Measurements from ENCODE around the gene USP13. TPM values are rescaled to one million over a fixed set of nuclear protein-coding genes. Genes with fewer than 3 reads are reported as not detected.

The USP13 gene
- total and polyA plus RNA-seq, 12 donors = 6.9 to 61.1 (median 35.0) TPM

DNA sequence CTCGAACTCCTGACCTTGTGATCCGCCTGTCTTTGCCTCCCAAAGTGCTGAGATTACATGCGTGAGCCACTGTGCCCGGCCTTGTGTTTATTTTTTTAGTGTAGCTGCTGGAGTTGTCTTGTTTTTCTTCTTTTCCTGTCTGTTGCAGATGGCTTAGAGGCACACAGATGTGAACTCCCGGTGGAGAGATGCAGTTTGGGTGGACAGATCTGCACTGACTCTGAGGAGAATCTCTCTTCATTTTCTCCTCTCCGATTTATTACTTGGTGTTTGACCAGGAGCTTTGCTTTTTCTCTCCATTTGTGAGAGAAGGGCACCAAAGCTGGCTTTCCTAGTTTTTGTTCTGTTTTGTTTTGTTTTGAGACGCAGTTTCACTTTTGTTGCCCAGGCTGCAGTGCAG is 62.7 kb downstream of the USP13 start:
- Histone ChIP-seq H3K4me3 (no peak overlapping the region), H3K9me3 (replicated peaks in 1 of 3) (no peaks in the 10 kb centered on the region), H3K27me3 (no peaks in the 10 kb centered on the region), H3K27ac (no peak overlapping the region), H3K4me1 (replicated peaks in 1 of 2) (peaks cover 0 to 4% of the 10 kb centered on the region in 2 donors), H3K36me3 (replicated peaks in 1 of 2) (no peaks in the 10 kb centered on the region)
- 89 to 90% (median 89%) methylated on average over 7 of the region's 7 CpGs for WGBS, 4 donors
- TF ChIP-seq, protein P1, sequence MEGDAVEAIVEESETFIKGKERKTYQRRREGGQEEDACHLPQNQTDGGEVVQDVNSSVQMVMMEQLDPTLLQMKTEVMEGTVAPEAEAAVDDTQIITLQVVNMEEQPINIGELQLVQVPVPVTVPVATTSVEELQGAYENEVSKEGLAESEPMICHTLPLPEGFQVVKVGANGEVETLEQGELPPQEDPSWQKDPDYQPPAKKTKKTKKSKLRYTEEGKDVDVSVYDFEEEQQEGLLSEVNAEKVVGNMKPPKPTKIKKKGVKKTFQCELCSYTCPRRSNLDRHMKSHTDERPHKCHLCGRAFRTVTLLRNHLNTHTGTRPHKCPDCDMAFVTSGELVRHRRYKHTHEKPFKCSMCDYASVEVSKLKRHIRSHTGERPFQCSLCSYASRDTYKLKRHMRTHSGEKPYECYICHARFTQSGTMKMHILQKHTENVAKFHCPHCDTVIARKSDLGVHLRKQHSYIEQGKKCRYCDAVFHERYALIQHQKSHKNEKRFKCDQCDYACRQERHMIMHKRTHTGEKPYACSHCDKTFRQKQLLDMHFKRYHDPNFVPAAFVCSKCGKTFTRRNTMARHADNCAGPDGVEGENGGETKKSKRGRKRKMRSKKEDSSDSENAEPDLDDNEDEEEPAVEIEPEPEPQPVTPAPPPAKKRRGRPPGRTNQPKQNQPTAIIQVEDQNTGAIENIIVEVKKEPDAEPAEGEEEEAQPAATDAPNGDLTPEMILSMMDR (IDR thresholded peaks at IDR 0.05) = no peak
- no peak for TF ChIP-seq POLR2A (IDR thresholded peaks at IDR 0.05)
- intact Hi-C loops (cut with DNase I) = no loop called here
- DNase-seq = no peak

- H3K36me3 ChIP-seq (replicated peaks in 1 of 2) = no peaks in the 10 kb centered on the region
- no peak overlapping the region for H3K27ac ChIP-seq
- H3K4me1 ChIP-seq (replicated peaks in 1 of 2) = peaks cover 0 to 4% of the 10 kb centered on the region in 2 donors
- H3K4me3 ChIP-seq = no peak overlapping the region
- intact Hi-C loops (cut with DNase I) = no loop called here
- no peaks in the 10 kb centered on the region for H3K27me3 ChIP-seq
- 92 to 99% (median 96%) methylated on average over 4 of the region's 4 CpGs for WGBS, 4 donors
- DNase-seq = peak in 1 of 7 donors; percentile 3
- no peak for TF ChIP-seq POLR2A (IDR thresholded peaks at IDR 0.05)
- TF ChIP-seq, protein P1 (IDR thresholded peaks at IDR 0.05) = no peak
- H3K9me3 ChIP-seq (replicated peaks in 1 of 3) = no peaks in the 10 kb centered on the region
Observed at GRCh38 chr3:179716226-179716625, 63.4 kb downstream of the USP13 start.

GRCh38 chr3:179716811-179717210 is 64.0 kb downstream of the USP13 start:
- Histone ChIP-seq H3K27ac (no peak overlapping the region), H3K4me1 (replicated peaks in 1 of 2) (peaks cover 0 to 4% of the 10 kb centered on the region in 2 donors), H3K27me3 (no peaks in the 10 kb centered on the region), H3K9me3 (replicated peaks in 1 of 3) (no peaks in the 10 kb centered on the region), H3K4me3 (no peak overlapping the region), H3K36me3 (replicated peaks in 1 of 2) (no peaks in the 10 kb centered on the region)
- intact Hi-C loops (cut with DNase I) = no loop called here
- DNase-seq = peak in 1 of 7 donors; percentile 1
- 75 to 88% (median 82%) methylated on average over 2 of the region's 2 CpGs for WGBS, 4 donors
- TF ChIP-seq, protein P1 (IDR thresholded peaks at IDR 0.05) = no peak
- TF ChIP-seq POLR2A (IDR thresholded peaks at IDR 0.05) = no peak

- intact Hi-C loops (cut with DNase I) = no loop called here
- Histone ChIP-seq H3K27me3 (no peaks in the 10 kb centered on the region), H3K36me3 (replicated peaks in 1 of 2) (no peaks in the 10 kb centered on the region), H3K4me1 (replicated peaks in 1 of 2) (peaks cover 0 to 4% of the 10 kb centered on the region in 2 donors), H3K4me3 (no peak overlapping the region), H3K27ac (no peak overlapping the region), H3K9me3 (replicated peaks in 1 of 3) (no peaks in the 10 kb centered on the region)
- WGBS, 4 donors = 74 to 94% (median 84%) methylated on average over 1 of the region's 1 CpG
- no peak for TF ChIP-seq POLR2A (IDR thresholded peaks at IDR 0.05)
- TF ChIP-seq, protein P1 (IDR thresholded peaks at IDR 0.05) = no peak
- no peak for DNase-seq
Observed at GRCh38 chr3:179717219-179717618, 64.4 kb downstream of the USP13 start.

Measured in adrenal gland (tissue), 12 donors.